Activated T-cell treated with anti-CD3 and anti-CD28 coated beads for 24 hours (primary cell): ENCODE results near the gene RYR2.

Source experiments
- DNase-seq: peaks from one replicate; pipeline ENCODE4 v3.0.0-alpha.2; 2020; ENCODE audit warnings: low read depth

RYR2 gene

GRCh38 chr1:237736372-237737029 lies 694.5 kb downstream of the RYR2 start:
- no peak for DNase-seq

- DNase-seq: no peak
Measured at GRCh38 chr1:237737448-237737847, 695.5 kb downstream of the RYR2 start.

- DNase-seq: no peak
Measured at GRCh38 chr1:237737938-237738610, 696.1 kb downstream of the RYR2 start.

- no peak for DNase-seq
Measured at GRCh38 chr1:237740846-237741245, 698.9 kb downstream of the RYR2 start.

- DNase-seq: no peak
Measured at GRCh38 chr1:237745545-237745944, 703.6 kb downstream of the RYR2 start.

- no peak for DNase-seq
Measured at GRCh38 chr1:237748171-237748960, 706.4 kb downstream of the RYR2 start.

- DNase-seq: no peak
Measured at GRCh38 chr1:237749122-237749521, 707.1 kb downstream of the RYR2 start.

- no peak for DNase-seq
Measured at GRCh38 chr1:237751090-237751489, 709.1 kb downstream of the RYR2 start.

GRCh38 chr1:237754627-237755026 lies 712.6 kb downstream of the RYR2 start:
- DNase-seq: no peak

GRCh38 chr1:237756304-237756967 lies 714.5 kb downstream of the RYR2 start:
- DNase-seq: no peak

- DNase-seq: no peak
Measured at GRCh38 chr1:237759377-237759776, 717.4 kb downstream of the RYR2 start.

- no peak for DNase-seq
Measured at GRCh38 chr1:237760951-237761350, 719.0 kb downstream of the RYR2 start.

GRCh38 chr1:237763137-237763536 lies 721.2 kb downstream of the RYR2 start:
- DNase-seq: no peak

- no peak for DNase-seq
Measured at GRCh38 chr1:237763751-237764150, 721.8 kb downstream of the RYR2 start.

GRCh38 chr1:237769916-237770315 lies 727.9 kb downstream of the RYR2 start:
- no peak for DNase-seq

- DNase-seq: no peak
Measured at GRCh38 chr1:237772009-237772408, 730.0 kb downstream of the RYR2 start.

- DNase-seq: no peak
Measured at GRCh38 chr1:237774246-237774645, 732.3 kb downstream of the RYR2 start.

- DNase-seq: no peak
Measured at GRCh38 chr1:237779356-237779755, 737.4 kb downstream of the RYR2 start.

GRCh38 chr1:237786066-237786719 lies 744.2 kb downstream of the RYR2 start:
- DNase-seq: no peak

- DNase-seq: no peak
Measured at GRCh38 chr1:237788069-237788468, 746.1 kb downstream of the RYR2 start.

- DNase-seq: no peak
Measured at GRCh38 chr1:237789619-237790018, 747.6 kb downstream of the RYR2 start.

GRCh38 chr1:237791592-237791991 lies 749.6 kb downstream of the RYR2 start:
- DNase-seq: no peak
